GM21723 (cell line): ENCODE results near the gene NACAD.
"Not testable (repeated sequence)": the region's sequence is repeated elsewhere in the genome, so short reads cannot be mapped to it uniquely, and the experiment has no call there.

Source experiments
- ATAC-seq: cut with Tn5 transposase; IDR thresholded peaks from one replicate; pipeline ENCODE4 v1.9.1; 2021; ENCODE audit warnings: mild to moderate bottlenecking, moderate library complexity; ENCODE audit not compliant: unreplicated experiment

NACAD gene

GRCh38 chr7:45060295-45060694 is 28.5 kb downstream of the NACAD start:
- no peak for ATAC-seq

- ATAC-seq: no peak
Observed at GRCh38 chr7:45057878-45058277, 30.9 kb downstream of the NACAD start.

GRCh38 chr7:45055594-45056219 is 33.1 kb downstream of the NACAD start:
- ATAC-seq: no peak

- ATAC-seq: no peak
Observed at GRCh38 chr7:45055016-45055415, 33.8 kb downstream of the NACAD start.

- ATAC-seq: no peak
Observed at GRCh38 chr7:45054442-45054841, 34.3 kb downstream of the NACAD start.

GRCh38 chr7:45053941-45054340 is 34.8 kb downstream of the NACAD start:
- no peak for ATAC-seq

GRCh38 chr7:45053401-45053800 is 35.4 kb downstream of the NACAD start:
- ATAC-seq: no peak

- ATAC-seq: no peak
Observed at GRCh38 chr7:45052011-45052410, 36.8 kb downstream of the NACAD start.

- ATAC-seq: no peak
Observed at GRCh38 chr7:45050198-45050597, 38.6 kb downstream of the NACAD start.

GRCh38 chr7:45048748-45049147 is 40.0 kb downstream of the NACAD start:
- no peak for ATAC-seq

GRCh38 chr7:45044338-45044737 is 44.4 kb downstream of the NACAD start:
- no peak for ATAC-seq

GRCh38 chr7:45039106-45039505 is 49.7 kb downstream of the NACAD start:
- ATAC-seq: no peak

GRCh38 chr7:45037876-45038275 is 50.9 kb downstream of the NACAD start:
- ATAC-seq: no peak

GRCh38 chr7:45036796-45037195 is 52.0 kb downstream of the NACAD start:
- ATAC-seq: no peak

GRCh38 chr7:45036317-45036716 is 52.5 kb downstream of the NACAD start:
- ATAC-seq: no peak

- no peak for ATAC-seq
Observed at GRCh38 chr7:45035893-45036292, 52.9 kb downstream of the NACAD start.

- ATAC-seq: no peak
Observed at GRCh38 chr7:45035371-45035770, 53.4 kb downstream of the NACAD start.

- not testable (repeated sequence) for ATAC-seq
Observed at GRCh38 chr7:45034710-45035109, 54.1 kb downstream of the NACAD start.

- ATAC-seq: no peak
Observed at GRCh38 chr7:45033931-45034290, 54.9 kb downstream of the NACAD start.

GRCh38 chr7:45033261-45033930 is 55.4 kb downstream of the NACAD start:
- ATAC-seq: no peak

- no peak for ATAC-seq
Observed at GRCh38 chr7:45032421-45032820, 56.3 kb downstream of the NACAD start.

- no peak for ATAC-seq
Observed at GRCh38 chr7:45031829-45032228, 56.9 kb downstream of the NACAD start.
